H1 (cell line): ENCODE data around the gene CACNA2D1. TPM values are rescaled to one million over a fixed set of nuclear protein-coding genes. Genes with fewer than 3 reads are reported as not detected.

Source experiments
- CHD1 ChIP-seq: IDR thresholded peaks from 2 replicates; pipeline ENCODE4 v1.6.1; 2012; ENCODE audit warnings: low read depth, low read length, improper control_type of control experiment
- GABPA ChIP-seq: IDR thresholded peaks from 2 replicates; pipeline ENCODE4 v1.6.1; 2011; ENCODE audit warnings: mild to moderate bottlenecking, low read length, moderate library complexity, borderline replicate concordance; ENCODE audit not compliant: insufficient read depth
- PHF8 ChIP-seq: fragments of 200-600 bp; sonication (generic); conservative IDR thresholded peaks from 2 replicates; pipeline ENCODE4 v1.7.1; 2012; ENCODE audit warnings: low read depth, mild to moderate bottlenecking, inconsistent platforms, low read length, moderate library complexity
- RBBP5 ChIP-seq: IDR thresholded peaks from 2 replicates; pipeline ENCODE4 v1.7.1; 2012; ENCODE audit warnings: low read depth, mild to moderate bottlenecking, inconsistent platforms, low read length, moderate library complexity, borderline replicate concordance
- polyA plus RNA-seq, 7 experiments: library from polyadenylated mRNA; depleted of rRNA in 3 of 7; stranded (reverse) in 5 of 7; unstranded in 2 of 7; fragments of >200 nt in 5 of 7; fragments of 200-250 nt in 2 of 7; gene quantifications; 1 replicate in 5 of 7; 2 replicates in 1 of 7; 4 replicates in 1 of 7; pipeline versions ENCODE4 v1.2.1 to v1.2.3, GENCODE V29; 2011 to 2013; ENCODE audit warnings: missing spikeins in 2 of 7, mixed read lengths in 2 of 7
- total RNA-seq: library from RNA; stranded (reverse); fragmentation: NEBNext Ultra II Directional; extraction: Animal tissue kit (Norgen Biotek cat#: 25700); gene quantifications from 2 replicates; pipeline ENCODE4 v1.2.1, GENCODE V29; 2021
- TF ChIP-seq, protein P1 (sequence below): fragments of 300-600 bp; sonication (generic); IDR thresholded peaks from 2 replicates; pipeline ENCODE4 v1.7.1; 2012; ENCODE audit warnings: low read length, moderate library complexity, mild to moderate bottlenecking, inconsistent platforms; ENCODE audit not compliant: insufficient replicate concordance

Gene CACNA2D1
- total and polyA plus RNA-seq, 2 of the 8 experiments (the other 6 are each of a cell fraction or from before 2014, with no cell fraction given) = 4.3 to 27.3 TPM

DNA sequence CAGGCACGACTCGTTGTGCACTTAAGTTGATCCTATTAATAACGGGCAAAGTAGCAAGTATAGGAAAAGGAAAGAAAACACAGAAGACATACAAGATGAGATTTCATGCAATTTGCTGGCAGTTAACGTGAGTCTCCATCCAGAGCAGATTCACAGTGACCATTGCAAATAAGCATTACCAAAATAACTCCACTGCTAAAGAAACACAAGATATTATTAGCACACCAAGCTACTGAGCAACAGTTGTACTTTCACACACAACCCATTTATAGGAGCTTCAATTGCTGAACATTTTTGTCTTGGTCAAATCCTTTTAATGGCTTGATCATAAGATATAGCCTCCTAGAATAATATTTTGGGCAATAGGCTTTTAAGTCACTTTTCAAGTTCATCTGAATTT is 486.1 kb downstream of the CACNA2D1 start (continued):
- TF ChIP-seq, protein P1, sequence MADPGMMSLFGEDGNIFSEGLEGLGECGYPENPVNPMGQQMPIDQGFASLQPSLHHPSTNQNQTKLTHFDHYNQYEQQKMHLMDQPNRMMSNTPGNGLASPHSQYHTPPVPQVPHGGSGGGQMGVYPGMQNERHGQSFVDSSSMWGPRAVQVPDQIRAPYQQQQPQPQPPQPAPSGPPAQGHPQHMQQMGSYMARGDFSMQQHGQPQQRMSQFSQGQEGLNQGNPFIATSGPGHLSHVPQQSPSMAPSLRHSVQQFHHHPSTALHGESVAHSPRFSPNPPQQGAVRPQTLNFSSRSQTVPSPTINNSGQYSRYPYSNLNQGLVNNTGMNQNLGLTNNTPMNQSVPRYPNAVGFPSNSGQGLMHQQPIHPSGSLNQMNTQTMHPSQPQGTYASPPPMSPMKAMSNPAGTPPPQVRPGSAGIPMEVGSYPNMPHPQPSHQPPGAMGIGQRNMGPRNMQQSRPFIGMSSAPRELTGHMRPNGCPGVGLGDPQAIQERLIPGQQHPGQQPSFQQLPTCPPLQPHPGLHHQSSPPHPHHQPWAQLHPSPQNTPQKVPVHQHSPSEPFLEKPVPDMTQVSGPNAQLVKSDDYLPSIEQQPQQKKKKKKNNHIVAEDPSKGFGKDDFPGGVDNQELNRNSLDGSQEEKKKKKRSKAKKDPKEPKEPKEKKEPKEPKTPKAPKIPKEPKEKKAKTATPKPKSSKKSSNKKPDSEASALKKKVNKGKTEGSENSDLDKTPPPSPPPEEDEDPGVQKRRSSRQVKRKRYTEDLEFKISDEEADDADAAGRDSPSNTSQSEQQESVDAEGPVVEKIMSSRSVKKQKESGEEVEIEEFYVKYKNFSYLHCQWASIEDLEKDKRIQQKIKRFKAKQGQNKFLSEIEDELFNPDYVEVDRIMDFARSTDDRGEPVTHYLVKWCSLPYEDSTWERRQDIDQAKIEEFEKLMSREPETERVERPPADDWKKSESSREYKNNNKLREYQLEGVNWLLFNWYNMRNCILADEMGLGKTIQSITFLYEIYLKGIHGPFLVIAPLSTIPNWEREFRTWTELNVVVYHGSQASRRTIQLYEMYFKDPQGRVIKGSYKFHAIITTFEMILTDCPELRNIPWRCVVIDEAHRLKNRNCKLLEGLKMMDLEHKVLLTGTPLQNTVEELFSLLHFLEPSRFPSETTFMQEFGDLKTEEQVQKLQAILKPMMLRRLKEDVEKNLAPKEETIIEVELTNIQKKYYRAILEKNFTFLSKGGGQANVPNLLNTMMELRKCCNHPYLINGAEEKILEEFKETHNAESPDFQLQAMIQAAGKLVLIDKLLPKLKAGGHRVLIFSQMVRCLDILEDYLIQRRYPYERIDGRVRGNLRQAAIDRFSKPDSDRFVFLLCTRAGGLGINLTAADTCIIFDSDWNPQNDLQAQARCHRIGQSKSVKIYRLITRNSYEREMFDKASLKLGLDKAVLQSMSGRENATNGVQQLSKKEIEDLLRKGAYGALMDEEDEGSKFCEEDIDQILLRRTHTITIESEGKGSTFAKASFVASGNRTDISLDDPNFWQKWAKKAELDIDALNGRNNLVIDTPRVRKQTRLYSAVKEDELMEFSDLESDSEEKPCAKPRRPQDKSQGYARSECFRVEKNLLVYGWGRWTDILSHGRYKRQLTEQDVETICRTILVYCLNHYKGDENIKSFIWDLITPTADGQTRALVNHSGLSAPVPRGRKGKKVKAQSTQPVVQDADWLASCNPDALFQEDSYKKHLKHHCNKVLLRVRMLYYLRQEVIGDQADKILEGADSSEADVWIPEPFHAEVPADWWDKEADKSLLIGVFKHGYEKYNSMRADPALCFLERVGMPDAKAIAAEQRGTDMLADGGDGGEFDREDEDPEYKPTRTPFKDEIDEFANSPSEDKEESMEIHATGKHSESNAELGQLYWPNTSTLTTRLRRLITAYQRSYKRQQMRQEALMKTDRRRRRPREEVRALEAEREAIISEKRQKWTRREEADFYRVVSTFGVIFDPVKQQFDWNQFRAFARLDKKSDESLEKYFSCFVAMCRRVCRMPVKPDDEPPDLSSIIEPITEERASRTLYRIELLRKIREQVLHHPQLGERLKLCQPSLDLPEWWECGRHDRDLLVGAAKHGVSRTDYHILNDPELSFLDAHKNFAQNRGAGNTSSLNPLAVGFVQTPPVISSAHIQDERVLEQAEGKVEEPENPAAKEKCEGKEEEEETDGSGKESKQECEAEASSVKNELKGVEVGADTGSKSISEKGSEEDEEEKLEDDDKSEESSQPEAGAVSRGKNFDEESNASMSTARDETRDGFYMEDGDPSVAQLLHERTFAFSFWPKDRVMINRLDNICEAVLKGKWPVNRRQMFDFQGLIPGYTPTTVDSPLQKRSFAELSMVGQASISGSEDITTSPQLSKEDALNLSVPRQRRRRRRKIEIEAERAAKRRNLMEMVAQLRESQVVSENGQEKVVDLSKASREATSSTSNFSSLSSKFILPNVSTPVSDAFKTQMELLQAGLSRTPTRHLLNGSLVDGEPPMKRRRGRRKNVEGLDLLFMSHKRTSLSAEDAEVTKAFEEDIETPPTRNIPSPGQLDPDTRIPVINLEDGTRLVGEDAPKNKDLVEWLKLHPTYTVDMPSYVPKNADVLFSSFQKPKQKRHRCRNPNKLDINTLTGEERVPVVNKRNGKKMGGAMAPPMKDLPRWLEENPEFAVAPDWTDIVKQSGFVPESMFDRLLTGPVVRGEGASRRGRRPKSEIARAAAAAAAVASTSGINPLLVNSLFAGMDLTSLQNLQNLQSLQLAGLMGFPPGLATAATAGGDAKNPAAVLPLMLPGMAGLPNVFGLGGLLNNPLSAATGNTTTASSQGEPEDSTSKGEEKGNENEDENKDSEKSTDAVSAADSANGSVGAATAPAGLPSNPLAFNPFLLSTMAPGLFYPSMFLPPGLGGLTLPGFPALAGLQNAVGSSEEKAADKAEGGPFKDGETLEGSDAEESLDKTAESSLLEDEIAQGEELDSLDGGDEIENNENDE = no peak
- no peak for TF ChIP-seq GABPA
- TF ChIP-seq PHF8 = no peak
- TF ChIP-seq RBBP5 = no peak
- TF ChIP-seq CHD1 = no peak
